ENCODE results near the gene INSRR. TPM values are rescaled to one million over a fixed set of nuclear protein-coding genes. Genes with fewer than 3 reads are reported as not detected.

The INSRR gene
- not detected in 2 replicates for total RNA-seq

GRCh38 chr1:156858959-156859522 lies at the start of gene INSRR:
Gene INSRR (minus strand): TSS chr1:156859117. CDS start chr1:156858621, 496 bp downstream.

DNA sequence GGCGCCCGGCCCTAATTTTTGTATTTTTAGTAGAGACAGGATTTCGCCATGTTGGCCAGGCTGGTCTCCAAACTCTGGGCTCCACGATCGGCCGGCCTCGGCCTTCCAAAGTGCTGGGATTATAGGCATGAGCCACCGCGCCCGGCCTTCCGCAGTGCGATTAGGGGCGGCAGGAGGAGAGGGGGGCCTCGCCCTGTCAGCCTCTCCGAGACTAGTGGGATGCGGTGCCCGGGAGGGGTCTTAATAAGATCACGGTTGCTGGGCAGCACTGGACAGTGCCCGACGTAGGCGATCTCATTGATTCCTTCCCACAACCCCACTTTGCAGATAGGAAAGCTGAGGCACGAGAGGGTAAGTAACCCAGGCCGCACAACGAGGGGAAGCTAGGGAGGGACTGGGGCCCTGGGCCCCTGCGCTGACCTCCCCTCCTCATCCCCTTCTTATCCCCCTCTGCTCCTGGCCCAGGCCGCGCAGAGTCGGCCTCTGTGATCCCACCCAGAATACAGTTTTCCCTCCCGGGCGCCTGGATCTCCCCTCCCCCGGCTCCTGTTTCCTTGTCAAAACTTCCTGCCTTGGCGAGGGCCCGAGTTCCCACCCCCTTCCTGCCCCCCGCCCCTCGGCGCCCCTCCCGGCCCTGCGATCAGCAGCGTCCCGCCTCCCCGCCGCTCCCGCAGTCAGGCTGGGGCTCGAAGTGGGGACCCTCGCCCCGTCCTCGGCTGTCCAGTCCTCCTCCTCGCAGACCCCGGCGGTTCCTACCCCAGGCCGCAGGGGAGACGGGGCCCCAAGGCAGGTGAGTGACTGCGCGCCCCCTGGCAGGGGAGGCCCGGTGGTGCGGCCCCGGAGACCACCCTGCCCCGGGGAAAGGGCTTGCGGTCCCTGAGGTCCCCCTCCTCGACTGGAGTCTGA lies 34.4 kb upstream of the INSRR start, which contains the start of gene PEAR1:
Gene PEAR1 (plus strand): TSS at position 671 of the 906 bp plus-strand sequence. CDS start 10,209 bp downstream, outside the sequence.

GRCh38 chr1:156860628-156861423 lies 1.9 kb upstream of the INSRR start, which contains the start of gene NTRK1:
Gene NTRK1 (plus strand): TSS chr1:156860865. CDS start chr1:156860935, 70 bp downstream.

GRCh38 chr1:156816561-156817328 lies 42.2 kb downstream of the INSRR start, which contains the start of gene SH2D2A:
Gene SH2D2A (minus strand): TSS chr1:156816848. CDS start chr1:156816708, 140 bp downstream.

Other genes with a start within 250 kb of the INSRR start
- 1.9 TPM in 1 of 2 replicates, not detected in the other for gene HAPLN2, start 239.7 kb downstream of the INSRR start, total RNA-seq
- not detected in 2 replicates for gene BCAN, start 217.0 kb downstream of the INSRR start, total RNA-seq
- 34.3 and 110 TPM in 2 replicates for gene NES, start 181.7 kb downstream of the INSRR start, total RNA-seq
- 38.1 and 68.6 TPM in 2 replicates for gene CRABP2, start 153.5 kb downstream of the INSRR start, total RNA-seq
- 11.1 and 19.9 TPM in 2 replicates for gene METTL25B, start 130.6 kb downstream of the INSRR start, total RNA-seq
- gene ISG20L2, start 130.4 kb downstream of the INSRR start, total RNA-seq, result 17.2 and 18.0 TPM in 2 replicates
- 52.1 and 67.7 TPM in 2 replicates for gene MRPL24, start 118.0 kb downstream of the INSRR start, total RNA-seq
- 186 and 249 TPM in 2 replicates for gene HDGF, start 107.4 kb downstream of the INSRR start, total RNA-seq
- gene PRCC, start 91.6 kb downstream of the INSRR start, total RNA-seq, result 35.8 and 59.0 TPM in 2 replicates
- gene SH2D2A, start 42.3 kb downstream of the INSRR start, total RNA-seq, result 0.32 and 2.1 TPM in 2 replicates
- under 0.01 and 0.56 TPM in 2 replicates for gene NTRK1, start 1.7 kb upstream of the INSRR start, total RNA-seq
- 14.0 and 15.4 TPM in 2 replicates for gene PEAR1, start 34.6 kb upstream of the INSRR start, total RNA-seq
- gene LRRC71, start 61.5 kb upstream of the INSRR start, total RNA-seq, result not detected in 2 replicates
- 12.2 and 24.7 TPM in 2 replicates for gene ARHGEF11, start 186.6 kb upstream of the INSRR start, total RNA-seq
- not detected in 2 replicates for gene ETV3L, start 240.7 kb upstream of the INSRR start, total RNA-seq

Measured in epithelial cell of alveolus of lung (primary cell).